Stimulated activated CD8-positive, alpha-beta memory T cell treated with anti-CD3 and anti-CD28 coated beads, Interleukin-2, amount 100 ng/mL, for 48 hours (primary cell): Measurements from ENCODE around the gene ATXN3.

Experiments used
- DNase-seq, 2 donors: peaks; one replicate each; pipeline ENCODE4 v3.0.0-alpha.2; 2020; ENCODE audit warnings: low read depth in 2 of 2

ATXN3 gene

DNA sequence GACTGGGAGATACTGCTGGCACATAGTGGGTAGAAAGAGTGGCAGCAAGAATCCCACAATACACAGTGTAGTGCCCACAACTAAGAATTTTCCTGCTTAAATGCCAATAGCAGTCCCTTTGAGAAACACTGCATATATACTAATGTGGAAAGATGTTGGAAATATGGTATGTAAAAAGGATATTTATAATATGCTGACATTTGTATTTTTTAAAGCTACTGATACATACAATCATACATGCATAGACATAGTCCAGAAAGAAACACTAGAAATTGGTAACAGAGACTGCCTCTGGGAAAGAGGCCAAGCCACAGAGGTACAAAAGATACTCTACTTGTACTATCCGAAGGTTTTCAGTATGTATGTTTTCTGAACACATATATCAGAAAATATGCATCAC lies 96.8 kb downstream of the ATXN3 start:
- no peak for DNase-seq
